Prostate gland (tissue), 2 donors: ENCODE results near the gene PLCB1.

Source experiments
- CTCF ChIP-seq, 4 experiments: fragments of 200-600 bp in 2 of 4; fragments of 450-650 bp in 2 of 4; sonication (generic) in 2 of 4; IDR thresholded peaks; 1 replicate in 3 of 4; 2 replicates in 1 of 4; pipeline ENCODE4 v1.5.1; 2016 to 2019; ENCODE audit warnings: antibody characterized with exemption in 4 of 4, mild to moderate bottlenecking in 2 of 4, moderate library complexity in 2 of 4
- POLR2AphosphoS5 ChIP-seq: sonication (generic); formaldehyde crosslinking; IDR thresholded peaks from one replicate; pipeline ENCODE4 v1.6.1; 2017; ENCODE audit warnings: antibody characterized with exemption

GRCh38 chr20:8796088-8796660 lies 664.1 kb downstream of the PLCB1 start:
- TF ChIP-seq CTCF (IDR thresholded peaks at IDR 0.05) (no peak), POLR2AphosphoS5 (no peak)
